H9 (cell line): Measurements from ENCODE around the gene CRY2. TPM values are rescaled to one million over a fixed set of nuclear protein-coding genes. Genes with fewer than 3 reads are reported as not detected.

Experiments
- DNase-seq: peaks from one replicate; pipeline ENCODE4 v3.0.0-alpha.2; 2017
- H2AFZ ChIP-seq: one replicate; pipeline ENCODE4 v1.6.1; 2013; ENCODE audit warnings: mild to moderate bottlenecking, low read length, control low read depth, moderate library complexity
- H2AK5ac ChIP-seq: 2 replicates; pipeline ENCODE4 v1.6.1; 2013; ENCODE audit warnings: low read length, control low read depth, mixed read lengths; ENCODE audit not compliant: insufficient read length
- H2BK120ac ChIP-seq: one replicate; pipeline ENCODE4 v1.6.1; 2013; ENCODE audit warnings: low read depth, mild to moderate bottlenecking, low read length, control low read depth, inconsistent platforms; ENCODE audit not compliant: poor library complexity, severe bottlenecking
- H2BK12ac ChIP-seq: 2 replicates; pipeline ENCODE4 v1.6.1; 2013; ENCODE audit warnings: low read length, control low read depth, mixed read lengths, low read depth; ENCODE audit not compliant: insufficient read length
- H2BK15ac ChIP-seq: 2 replicates; pipeline ENCODE4 v1.6.1; 2013; ENCODE audit warnings: low read depth, low read length, control low read depth
- H2BK20ac ChIP-seq: one replicate; pipeline ENCODE4 v1.6.1; 2013; ENCODE audit warnings: low read depth, mild to moderate bottlenecking, low read length, control low read depth, inconsistent platforms; ENCODE audit not compliant: poor library complexity, severe bottlenecking
- H2BK5ac ChIP-seq: 2 replicates; pipeline ENCODE4 v1.6.1; 2013; ENCODE audit warnings: low read length, control low read depth, mixed read lengths; ENCODE audit not compliant: insufficient read length
- H3K14ac ChIP-seq: 2 replicates; pipeline ENCODE4 v1.6.1; 2013; ENCODE audit warnings: low read length, control low read depth; ENCODE audit not compliant: insufficient read depth
- H3K18ac ChIP-seq: 2 replicates; pipeline ENCODE4 v1.6.1; 2013; ENCODE audit warnings: low read depth, mild to moderate bottlenecking, mixed read lengths, low read length, control low read depth; ENCODE audit not compliant: insufficient read length
- H3K23ac ChIP-seq: 2 replicates; pipeline ENCODE4 v1.6.1; 2013; ENCODE audit warnings: low read length, control low read depth, mixed read lengths, low read depth; ENCODE audit not compliant: insufficient read length
- H3K23me2 ChIP-seq: 2 replicates; pipeline ENCODE4 v1.6.1; 2013; ENCODE audit warnings: low read depth, mild to moderate bottlenecking, mixed read lengths, low read length, control low read depth; ENCODE audit not compliant: insufficient read length, poor library complexity, severe bottlenecking
- H3K27ac ChIP-seq: 2 replicates; pipeline ENCODE4 v1.5.1; 2013; ENCODE audit warnings: low read length, control low read depth, mixed read lengths, low read depth; ENCODE audit not compliant: insufficient read length
- H3K27me3 ChIP-seq: 2 replicates; pipeline ENCODE4 v1.6.1; 2013; ENCODE audit warnings: low read length, control low read depth, inconsistent platforms; ENCODE audit not compliant: insufficient read depth
- H3K4ac ChIP-seq: 2 replicates; pipeline ENCODE4 v1.6.1; 2013; ENCODE audit warnings: low read depth, mild to moderate bottlenecking, control low read depth, inconsistent platforms, low read length, moderate library complexity
- H3K4me1 ChIP-seq: 2 replicates; pipeline ENCODE4 v1.6.1; 2013; ENCODE audit warnings: low read length, control low read depth, inconsistent platforms; ENCODE audit not compliant: insufficient read depth
- H3K4me2 ChIP-seq: 2 replicates; pipeline ENCODE4 v1.6.1; 2013; ENCODE audit warnings: low read length, control low read depth, mixed read lengths; ENCODE audit not compliant: insufficient read length, insufficient read depth
- H3K56ac ChIP-seq: 2 replicates; pipeline ENCODE4 v1.6.1; 2013; ENCODE audit warnings: low read depth, mild to moderate bottlenecking, mixed read lengths, low read length, control low read depth; ENCODE audit not compliant: insufficient read length
- H3K79me1 ChIP-seq: 2 replicates; pipeline ENCODE4 v1.6.1; 2013; ENCODE audit warnings: low read depth, mild to moderate bottlenecking, moderate library complexity, low read length, control low read depth, inconsistent platforms; ENCODE audit not compliant: insufficient read depth, poor library complexity, severe bottlenecking
- H3K79me2 ChIP-seq: 2 replicates; pipeline ENCODE4 v1.6.1; 2013; ENCODE audit warnings: low read length, control low read depth, inconsistent platforms; ENCODE audit not compliant: insufficient read depth
- H3K9ac ChIP-seq: 2 replicates; pipeline ENCODE4 v1.6.1; 2013; ENCODE audit warnings: low read length, control low read depth, mixed read lengths; ENCODE audit not compliant: insufficient read length; ENCODE audit errors: extremely low read depth
- H3K9me3 ChIP-seq: one replicate; pipeline ENCODE4 v1.6.1; 2013; ENCODE audit warnings: low read depth, low read length, inconsistent platforms; ENCODE audit not compliant: control insufficient read depth
- H3T11ph ChIP-seq: one replicate; pipeline ENCODE4 v1.6.1; 2013; ENCODE audit warnings: mild to moderate bottlenecking, low read length, control low read depth, inconsistent platforms
- H4K20me1 ChIP-seq: one replicate; pipeline ENCODE4 v1.6.1; 2013; ENCODE audit not compliant: control insufficient read depth, insufficient read length, insufficient read depth
- H4K5ac ChIP-seq: 2 replicates; pipeline ENCODE4 v1.6.1; 2013; ENCODE audit warnings: low read depth, mild to moderate bottlenecking, mixed read lengths, low read length, control low read depth; ENCODE audit not compliant: insufficient read length
- H4K8ac ChIP-seq: replicated peaks from 2 replicates; pipeline ENCODE4 v1.6.1; 2013; ENCODE audit warnings: low read length, control low read depth, mixed read lengths, low read depth; ENCODE audit not compliant: insufficient read length
- H4K91ac ChIP-seq: 2 replicates; pipeline ENCODE4 v1.6.1; 2013; ENCODE audit warnings: low read depth, mild to moderate bottlenecking, moderate library complexity, mixed read lengths, low read length, control low read depth; ENCODE audit not compliant: insufficient read length
- H3K27ac Mint-ChIP-seq, 3 experiments: 2 replicates in 2 of 3; 3 replicates in 1 of 3; pipeline ENCODE4 v1.8.0; 2020 to 2021; ENCODE audit warnings: mixed read lengths in 3 of 3, mild to moderate bottlenecking in 1 of 3, moderate library complexity in 1 of 3
- H3K27me3 Mint-ChIP-seq: 2 replicates; pipeline ENCODE4 v1.8.0; 2021; ENCODE audit warnings: low read depth, mild to moderate bottlenecking, moderate library complexity, mixed read lengths
- H3K36me3 Mint-ChIP-seq, 3 experiments: 2 replicates in 2 of 3; 3 replicates in 1 of 3; pipeline ENCODE4 v1.8.0; 2020 to 2021; ENCODE audit warnings: low read depth in 3 of 3, mixed read lengths in 3 of 3; ENCODE audit not compliant: insufficient read depth in 1 of 3
- H3K4me1 Mint-ChIP-seq, 2 experiments: 2 replicates each; pipeline ENCODE4 v1.8.0; 2020; ENCODE audit warnings: mixed read lengths in 2 of 2
- H3K4me3 Mint-ChIP-seq, 2 experiments: 2 replicates in 1 of 2; 3 replicates in 1 of 2; pipeline ENCODE4 v1.8.0; 2020 to 2021; ENCODE audit warnings: mild to moderate bottlenecking in 2 of 2, mixed read lengths in 2 of 2, moderate library complexity in 1 of 2
- H3K9me3 Mint-ChIP-seq, 2 experiments: 2 replicates in 1 of 2; 3 replicates in 1 of 2; pipeline ENCODE4 v1.8.0; 2020; ENCODE audit warnings: mild to moderate bottlenecking in 2 of 2, mixed read lengths in 2 of 2, moderate library complexity in 1 of 2
- WGBS: extraction: QIAGEN DNeasy Blood & Tissue Kit; methylation state at CpG from one replicate; pipeline ENCODE4 v1.1.7; 2013; ENCODE audit warnings: missing lambda C conversion rate, low lambda C conversion rate, mixed read lengths; ENCODE audit not compliant: insufficient read length; ENCODE audit errors: extremely low coverage; 5-methylcytosine and 5-hydroxymethylcytosine counted together
- total RNA-seq: library from RNA; stranded (reverse); gene quantifications from 2 replicates; pipeline ENCODE4 v1.2.1, GENCODE V29; 2021
- TF ChIP-seq, protein P1 (sequence below): fragments of 200-600 bp; sonication (generic); conservative IDR thresholded peaks from 3 replicates; pipeline ENCODE4 v1.8.0; 2021; ENCODE audit warnings: antibody characterized with exemption, mild to moderate bottlenecking

Gene CRY2
- total RNA-seq, 1 experiment from 2014 or later: 14.4 TPM

DNA sequence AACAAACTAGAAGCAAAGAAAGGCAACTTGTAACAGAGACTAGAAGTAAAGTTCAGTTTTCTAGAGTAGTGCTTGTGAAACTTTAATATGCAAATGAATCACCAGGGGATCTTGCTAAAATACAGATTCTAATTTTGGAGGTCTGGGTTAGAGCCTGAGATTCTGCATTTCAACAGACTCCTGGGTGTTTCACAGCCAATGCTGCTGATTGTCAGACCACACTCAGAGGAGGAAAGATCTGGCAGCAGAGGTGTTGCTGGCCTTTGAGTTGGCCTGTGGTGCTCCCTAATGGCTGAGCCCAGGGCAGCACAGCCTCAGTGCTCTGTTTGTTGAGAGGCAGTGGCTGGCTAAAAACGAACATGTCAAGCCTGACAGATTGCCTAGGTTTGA is 5.4 kb downstream of the CRY2 start:
- H3K4me1 Mint-ChIP-seq: peaks cover 44 to 52% of the 10 kb centered on the region in 2 experiments
- Histone ChIP-seq H3K23ac (no peak overlapping the region), H2BK120ac (no peak overlapping the region), H3K18ac (no peak overlapping the region), H2BK15ac (no peak overlapping the region), H4K8ac (no peak overlapping the region), H3K27me3 (no peaks in the 10 kb centered on the region), H3K23me2 (peaks cover 4% of the 10 kb centered on the region), H3K14ac (no peak overlapping the region; the same call in 1 of the 2 replicates), H2AK5ac (no peak overlapping the region), H3K79me1 (no peaks in the 10 kb centered on the region), H3K9me3 (no peaks in the 10 kb centered on the region), H2BK5ac (no peak overlapping the region), H3K56ac (no peak overlapping the region), H2BK12ac (no peak overlapping the region), H3K4me1 (peaks cover 2% of the 10 kb centered on the region; the same call in 1 of the 2 replicates), H4K91ac (no peak overlapping the region), H3T11ph (no peak overlapping the region), H2BK20ac (no peak overlapping the region), H3K79me2 (no peaks in the 10 kb centered on the region; the same call in 1 of the 2 replicates), H3K4me2 (no peak overlapping the region), H3K4ac (no peak overlapping the region), H3K9ac (no peak overlapping the region), H4K5ac (no peak overlapping the region), H4K20me1 (no peaks in the 10 kb centered on the region), H3K27ac (no peak overlapping the region), H2AFZ (no peak overlapping the region)
- H3K27ac Mint-ChIP-seq: peak overlapping the region in 1 of 3 experiments; percentile 92; a peak in 3 of 7 replicates
- no CpG with 5 or more reads among the region's 1 CpG for WGBS
- H3K27me3 Mint-ChIP-seq: peaks cover 4% of the 10 kb centered on the region
- H3K4me3 Mint-ChIP-seq: peak overlapping the region in 1 of 2 experiments; percentile 66; a peak in 2 of 5 replicates
- peak; percentile 48 for DNase-seq
- TF ChIP-seq, protein P1, sequence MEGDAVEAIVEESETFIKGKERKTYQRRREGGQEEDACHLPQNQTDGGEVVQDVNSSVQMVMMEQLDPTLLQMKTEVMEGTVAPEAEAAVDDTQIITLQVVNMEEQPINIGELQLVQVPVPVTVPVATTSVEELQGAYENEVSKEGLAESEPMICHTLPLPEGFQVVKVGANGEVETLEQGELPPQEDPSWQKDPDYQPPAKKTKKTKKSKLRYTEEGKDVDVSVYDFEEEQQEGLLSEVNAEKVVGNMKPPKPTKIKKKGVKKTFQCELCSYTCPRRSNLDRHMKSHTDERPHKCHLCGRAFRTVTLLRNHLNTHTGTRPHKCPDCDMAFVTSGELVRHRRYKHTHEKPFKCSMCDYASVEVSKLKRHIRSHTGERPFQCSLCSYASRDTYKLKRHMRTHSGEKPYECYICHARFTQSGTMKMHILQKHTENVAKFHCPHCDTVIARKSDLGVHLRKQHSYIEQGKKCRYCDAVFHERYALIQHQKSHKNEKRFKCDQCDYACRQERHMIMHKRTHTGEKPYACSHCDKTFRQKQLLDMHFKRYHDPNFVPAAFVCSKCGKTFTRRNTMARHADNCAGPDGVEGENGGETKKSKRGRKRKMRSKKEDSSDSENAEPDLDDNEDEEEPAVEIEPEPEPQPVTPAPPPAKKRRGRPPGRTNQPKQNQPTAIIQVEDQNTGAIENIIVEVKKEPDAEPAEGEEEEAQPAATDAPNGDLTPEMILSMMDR: peak; percentile 38
- no peaks in the 10 kb centered on the region for H3K9me3 Mint-ChIP-seq
- H3K36me3 Mint-ChIP-seq: peaks cover 2 to 9% (median 8%) of the 10 kb centered on the region in 3 experiments; a peak in 6 of 7 replicates
